OCI-LY7 (cell line): ENCODE results near the gene GPS2. TPM values are rescaled to one million over a fixed set of nuclear protein-coding genes. Genes with fewer than 3 reads are reported as not detected.

ENCODE experiments used
- BruUV-seq: library from RNA; stranded (reverse); fragments of 400-500 nt; replicated peaks from 2 replicates; lab custom pipeline; 2021; lab: Mats Ljungman, UMichigan
- CTCF ChIA-PET: fragments of 300-600 bp; sonication (Branson Sonifier 250); formaldehyde crosslinking; loops from one replicate; lab custom pipeline; 2022; ENCODE audit warnings: antibody characterized with exemption; ENCODE audit not compliant: unreplicated experiment; lab: Charles Lee
- POLR2A ChIA-PET: fragments of 300-600 bp; sonication (Branson Sonifier 250); formaldehyde crosslinking; loops from one replicate; lab custom pipeline; 2022; ENCODE audit warnings: antibody characterized with exemption; lab: Charles Lee
- DNase-seq: peaks from one replicate; pipeline ENCODE4 v3.0.0-alpha.2; 2015; ENCODE audit warnings: low spot score
- H2AFZ ChIP-seq: fragments of 200-600 bp; sonication (generic), shearing (Covaris generic); 2 replicates; pipeline ENCODE4 v1.6.1; 2014; ENCODE audit warnings: mild to moderate bottlenecking, antibody characterized with exemption, low read length, moderate library complexity
- H3K27ac ChIP-seq: fragments of 200-600 bp; sonication (generic); 2 replicates; pipeline ENCODE4 v1.5.1; 2014; ENCODE audit warnings: mixed run types, low read depth, mild to moderate bottlenecking, moderate library complexity, low read length, inconsistent platforms; ENCODE audit not compliant: poor library complexity, severe bottlenecking
- H3K36me3 ChIP-seq: fragments of 200-600 bp; sonication (generic); 2 replicates; pipeline ENCODE4 v1.6.1; 2014; ENCODE audit warnings: mild to moderate bottlenecking, antibody characterized with exemption, low read length, moderate library complexity, mixed read lengths; ENCODE audit not compliant: insufficient read depth
- H3K4me1 ChIP-seq: fragments of 200-600 bp; sonication (generic); 2 replicates; pipeline ENCODE4 v1.5.1; 2014; ENCODE audit warnings: mild to moderate bottlenecking, low read length; ENCODE audit not compliant: insufficient read depth, poor library complexity, severe bottlenecking
- H3K4me2 ChIP-seq: fragments of 200-600 bp; sonication (generic); 2 replicates; pipeline ENCODE4 v1.6.1; 2014; ENCODE audit warnings: mild to moderate bottlenecking, low read length
- H3K4me3 ChIP-seq: fragments of 200-600 bp; sonication (generic); 2 replicates; pipeline ENCODE4 v1.5.1; 2014; ENCODE audit warnings: mild to moderate bottlenecking, low read depth, low read length; ENCODE audit not compliant: poor library complexity, severe bottlenecking
- H3K79me2 ChIP-seq: fragments of 200-600 bp; sonication (generic); 2 replicates; pipeline ENCODE4 v1.6.1; 2016; ENCODE audit warnings: low read depth, mild to moderate bottlenecking, low read length, moderate library complexity, mixed read lengths; ENCODE audit not compliant: insufficient read depth
- H3K9me2 ChIP-seq: fragments of 200-600 bp; sonication (generic); 2 replicates; pipeline ENCODE4 v1.6.1; 2016; ENCODE audit warnings: mild to moderate bottlenecking, low read length, mixed read lengths; ENCODE audit not compliant: insufficient read depth
- H3K9me3 ChIP-seq: fragments of 200-600 bp; sonication (generic); 2 replicates; pipeline ENCODE4 v1.6.1; 2014; ENCODE audit warnings: mild to moderate bottlenecking, mixed run types, low read length, mixed read lengths
- H4K20me1 ChIP-seq: fragments of 200-600 bp; sonication (generic); 2 replicates; pipeline ENCODE4 v1.6.1; 2014; ENCODE audit warnings: mild to moderate bottlenecking, antibody characterized with exemption, low read length, moderate library complexity, mixed read lengths; ENCODE audit not compliant: insufficient read depth
- CTCF ChIP-seq: fragments of 200-600 bp; sonication (generic); conservative IDR thresholded peaks from 2 replicates; pipeline ENCODE4 v1.5.1; 2014; ENCODE audit warnings: mild to moderate bottlenecking, antibody characterized with exemption, low read length, moderate library complexity, mixed read lengths
- EZH2phosphoT487 ChIP-seq: fragments of 200-600 bp; sonication (generic); IDR thresholded peaks from 2 replicates; pipeline ENCODE4 v1.6.1; 2018; ENCODE audit warnings: low read depth, borderline replicate concordance, mild to moderate bottlenecking, mixed run types, antibody characterized with exemption, low read length, moderate library complexity, mixed read lengths
- intact Hi-C: fragments of 100-400 bp; cut with micrococcal nuclease; formaldehyde crosslinking; loops from one replicate; pipeline ENCODE4 v1.10.0; 2022; ENCODE audit not compliant: unreplicated experiment
- total RNA-seq, 2 experiments: library from RNA; depleted of rRNA in 1 of 2; stranded (reverse); fragments of >200 nt in 1 of 2; shearing (Covaris generic) in 1 of 2; gene quantifications; 2 replicates each; pipeline ENCODE4 v1.2.3, GENCODE V29; 2014 to 2022

The GPS2 gene
- total RNA-seq, 2 experiments from 2014 or later, result 70.5 to 75.0 TPM

GRCh38 chr17:7329997-7330637, 15.0 kb upstream of the GPS2 start:
- peak overlapping the region; percentile 82 for H3K4me3 ChIP-seq
- intact Hi-C loops, result loop anchor here (1.0 to 5.0 kb wide), 4 partner anchors 21 to 357 kb away; partner anchors contain the start of genes CTDNEP1, EIF5A, TP53 and WRAP53
- peaks cover 19% of the 10 kb centered on the region for H3K36me3 ChIP-seq
- TF ChIP-seq CTCF, result no peak
- TF ChIP-seq EZH2phosphoT487, result no peak
- H4K20me1 ChIP-seq, result no peaks in the 10 kb centered on the region
- no TSS peak for BruUV-seq
- peaks cover 47% of the 10 kb centered on the region for H3K4me1 ChIP-seq
- peak overlapping the region; percentile 98 for H3K4me2 ChIP-seq
- no peaks in the 10 kb centered on the region for H3K9me2 ChIP-seq
- ChIA-PET CTCF (interaction anchor here (0.8 to 1.6 kb wide), 4 partner anchors 15 to 107 kb away, joined by 3 to 6 read pairs (median 4); partner anchors contain the start of gene TMEM102), POLR2A (interaction anchor here (0.5 to 2.8 kb wide), 15 partner anchors 8 to 1755 kb away, joined by 3 to 12 read pairs (median 4); partner anchors contain the start of genes GPS2 and TMEM256)
- DNase-seq, result peak; percentile 87
- H3K27ac ChIP-seq, result peak overlapping the region; percentile 96
- peaks cover 19% of the 10 kb centered on the region; the same call in 1 of the 2 replicates for H3K79me2 ChIP-seq
- H3K9me3 ChIP-seq, result no peaks in the 10 kb centered on the region
- peak overlapping the region; percentile 38; the same call in 1 of the 2 replicates for H2AFZ ChIP-seq

GRCh38 chr17:7329374-7329996, 14.3 kb upstream of the GPS2 start:
- H4K20me1 ChIP-seq, result no peaks in the 10 kb centered on the region
- peaks cover 24% of the 10 kb centered on the region for H3K36me3 ChIP-seq
- peaks cover 42% of the 10 kb centered on the region for H3K4me1 ChIP-seq
- intact Hi-C loops, result loop anchor here (1.0 to 2.0 kb wide), 3 partner anchors 22 to 78 kb away; partner anchors contain the start of genes CTDNEP1 and EIF5A
- peak overlapping the region; percentile 98 for H3K4me2 ChIP-seq
- ChIA-PET POLR2A (interaction anchor here (0.5 to 2.8 kb wide), 16 partner anchors 8 to 1755 kb away, joined by 3 to 12 read pairs (median 4); partner anchors contain the start of genes GPS2 and TMEM256), CTCF (interaction anchor here (0.8 to 1.6 kb wide), 5 partner anchors 8 to 107 kb away, joined by 3 to 6 read pairs (median 4); partner anchors contain the start of gene TMEM102)
- H3K9me2 ChIP-seq, result no peaks in the 10 kb centered on the region
- peak overlapping the region; percentile 82 for H3K4me3 ChIP-seq
- H3K79me2 ChIP-seq, result peaks cover 19% of the 10 kb centered on the region; the same call in 1 of the 2 replicates
- H3K27ac ChIP-seq, result peak overlapping the region; percentile 96
- TF ChIP-seq CTCF, result no peak
- TF ChIP-seq EZH2phosphoT487, result no peak
- H3K9me3 ChIP-seq, result no peaks in the 10 kb centered on the region
- no TSS peak for BruUV-seq
- H2AFZ ChIP-seq, result peak overlapping the region; percentile 38; the same call in 1 of the 2 replicates
- DNase-seq, result peak; percentile 100
